HCT116 (cell line): ENCODE data around the gene PPM1H. TPM values are rescaled to one million over a fixed set of nuclear protein-coding genes. Genes with fewer than 3 reads are reported as not detected.

Source experiments
- ATAC-seq: fragments of 200-7000 bp; cut with Tn5 transposase; 2 replicates; pipeline ENCODE4 v1.9.1; 2020; ENCODE audit warnings: mild to moderate bottlenecking, moderate library complexity
- BruUV-seq: library from RNA; stranded (reverse); fragments of 400-500 nt; replicated peaks from 2 replicates; lab custom pipeline; 2021; lab: Mats Ljungman, UMichigan
- CTCF ChIA-PET: fragments of 300-600 bp; sonication (Branson Sonifier 250); formaldehyde crosslinking; loops from one replicate; lab custom pipeline; 2021; ENCODE audit warnings: antibody characterized with exemption; lab: Charles Lee
- POLR2A ChIA-PET: fragments of 300-600, 350-600 bp; sonication (Branson Sonifier 250); formaldehyde crosslinking; loops from one replicate; lab custom pipeline; 2021; ENCODE audit warnings: antibody characterized with exemption; lab: Charles Lee
- RAD21 ChIA-PET, 2 experiments: fragments of 300-600 bp; sonication (Branson Sonifier 250); formaldehyde crosslinking; loops; one replicate each; lab custom pipeline; 2023; ENCODE audit warnings: low total read pairs in 2 of 2; ENCODE audit not compliant: uncharacterized antibody in 2 of 2, unreplicated experiment in 2 of 2, low non-redundant PET in 1 of 2; lab: Charles Lee
- DNase-seq: peaks from one replicate; pipeline ENCODE4 v3.0.0-alpha.2; 2010; ENCODE audit warnings: low read depth, low spot score
- H2AFZ ChIP-seq: fragments of 200-600 bp; shearing (Covaris generic), sonication (generic); 2 replicates; pipeline ENCODE4 v1.6.1; 2017; ENCODE audit warnings: low read depth, mixed run types, mixed read lengths, antibody characterized with exemption, low read length; ENCODE audit not compliant: poor library complexity, severe bottlenecking
- H3K27ac ChIP-seq: 2 replicates; pipeline ENCODE4 v1.5.1; 2012; ENCODE audit warnings: low read depth, low read length
- H3K27me3 ChIP-seq: fragments of 200-600 bp; sonication (generic); 2 replicates; pipeline ENCODE4 v1.6.1; 2016; ENCODE audit warnings: mixed run types, low read length, mixed read lengths; ENCODE audit not compliant: insufficient read depth
- H3K36me3 ChIP-seq, 2 experiments: fragments of 200-500 bp in 1 of 2; fragments of 200-600 bp in 1 of 2; sonication (Bioruptor generic) in 1 of 2; sonication (generic) in 1 of 2; 2 replicates each; pipeline versions ENCODE4 v1.5.1 to v1.6.1; 2014 to 2016; ENCODE audit warnings: low read length in 2 of 2, inconsistent platforms in 1 of 2, mixed read lengths in 1 of 2, mixed run types in 1 of 2; ENCODE audit not compliant: insufficient read depth in 2 of 2, control insufficient read depth in 1 of 2
- H3K4me1 ChIP-seq, 2 experiments: fragments of 200-600 bp in 1 of 2; sonication (generic) in 1 of 2; 2 replicates each; pipeline versions ENCODE4 v1.5.1 to v1.6.1; 2012 to 2017; ENCODE audit warnings: low read length in 2 of 2, inconsistent platforms in 1 of 2, mild to moderate bottlenecking in 1 of 2, mixed read lengths in 1 of 2, mixed run types in 1 of 2, moderate library complexity in 1 of 2; ENCODE audit not compliant: insufficient read depth in 2 of 2, control insufficient read depth in 1 of 2
- H3K4me2 ChIP-seq: fragments of 200-600 bp; sonication (generic); 2 replicates; pipeline ENCODE4 v1.6.1; 2017; ENCODE audit warnings: mixed run types, low read length, mixed read lengths
- H3K4me3 ChIP-seq, 2 experiments: fragments of 200-600 bp in 1 of 2; sonication (generic) in 1 of 2; replicated peaks in 1 of 2; 2 replicates each; pipeline ENCODE4 v1.5.1; 2011 to 2016; ENCODE audit warnings: low read length in 2 of 2, control low read depth in 1 of 2, low read depth in 1 of 2, mild to moderate bottlenecking in 1 of 2, mixed read lengths in 1 of 2, mixed run types in 1 of 2
- H3K79me2 ChIP-seq: fragments of 200-600 bp; sonication (generic); 2 replicates; pipeline ENCODE4 v1.6.1; 2017; ENCODE audit warnings: mild to moderate bottlenecking, mixed run types, low read length, moderate library complexity, mixed read lengths; ENCODE audit not compliant: insufficient read depth
- H3K9ac ChIP-seq: fragments of 200-600 bp; sonication (generic); 2 replicates; pipeline ENCODE4 v1.6.1; 2016; ENCODE audit warnings: low read length, mixed read lengths
- H3K9me2 ChIP-seq: fragments of 200-600 bp; sonication (generic), shearing (Covaris generic); 2 replicates; pipeline ENCODE4 v1.6.1; 2017; ENCODE audit warnings: mixed run types, mild to moderate bottlenecking, moderate library complexity; ENCODE audit not compliant: insufficient read depth
- H3K9me3 ChIP-seq, 2 experiments: fragments of 200-500 bp in 1 of 2; fragments of 200-600 bp in 1 of 2; sonication (Bioruptor generic) in 1 of 2; sonication (generic) in 1 of 2; 2 replicates each; pipeline ENCODE4 v1.6.1; 2014 to 2017; ENCODE audit warnings: low read length in 2 of 2, mixed read lengths in 2 of 2, inconsistent platforms in 1 of 2, low read depth in 1 of 2, mild to moderate bottlenecking in 1 of 2, mixed run types in 1 of 2, moderate library complexity in 1 of 2; ENCODE audit not compliant: control insufficient read depth in 1 of 2, insufficient read depth in 1 of 2
- H4K20me1 ChIP-seq: fragments of 200-600 bp; sonication (generic), shearing (Covaris generic); 2 replicates; pipeline ENCODE4 v1.6.1; 2017; ENCODE audit warnings: mixed run types, mild to moderate bottlenecking, moderate library complexity; ENCODE audit not compliant: insufficient read depth
- CEBPB ChIP-seq: IDR thresholded peaks from 2 replicates; pipeline ENCODE4 v1.6.1; 2012; ENCODE audit warnings: low read depth
- EGR1 ChIP-seq: IDR thresholded peaks from 2 replicates; pipeline ENCODE4 v1.6.1; 2012; ENCODE audit warnings: low read depth
- ELF1 ChIP-seq: IDR thresholded peaks from 2 replicates; pipeline ENCODE4 v1.6.1; 2012; ENCODE audit warnings: low read depth, borderline replicate concordance
- EZH2 ChIP-seq: fragments of 200-600 bp; sonication (generic); IDR thresholded peaks from 2 replicates; pipeline ENCODE4 v1.6.1; 2017; ENCODE audit warnings: antibody characterized with exemption, mixed run types
- EZH2phosphoT487 ChIP-seq: fragments of 200-600 bp; IDR thresholded peaks from 2 replicates; pipeline ENCODE4 v1.6.1; 2018; ENCODE audit warnings: antibody characterized with exemption, borderline replicate concordance
- FOSL1 ChIP-seq: IDR thresholded peaks from 2 replicates; pipeline ENCODE4 v1.6.1; 2012; ENCODE audit warnings: low read depth
- JUND ChIP-seq: IDR thresholded peaks from 2 replicates; pipeline ENCODE4 v1.6.1; 2012
- POLR2A ChIP-seq: IDR thresholded peaks from 2 replicates; pipeline ENCODE4 v1.7.0; 2011; ENCODE audit warnings: borderline replicate concordance; ENCODE audit not compliant: insufficient read depth, insufficient read length; ENCODE audit errors: extremely low read depth
- POLR2AphosphoS5 ChIP-seq: IDR thresholded peaks from 2 replicates; pipeline ENCODE4 v1.6.1; 2011; ENCODE audit warnings: mild to moderate bottlenecking, low read depth, low read length, moderate library complexity
- RAD21 ChIP-seq: IDR thresholded peaks from 2 replicates; pipeline ENCODE4 v1.6.1; 2012; ENCODE audit warnings: low read depth, mild to moderate bottlenecking
- SP1 ChIP-seq: IDR thresholded peaks from 2 replicates; pipeline ENCODE4 v1.6.1; 2012; ENCODE audit warnings: low read depth
- SRF ChIP-seq: IDR thresholded peaks from 2 replicates; pipeline ENCODE4 v1.6.1; 2012; ENCODE audit warnings: low read depth
- TCF7L2 ChIP-seq: IDR thresholded peaks from 2 replicates; pipeline ENCODE4 v1.7.0; 2011; ENCODE audit warnings: borderline replicate concordance, inconsistent platforms; ENCODE audit not compliant: insufficient read depth, insufficient read length; ENCODE audit errors: extremely low read depth
- ZBTB33 ChIP-seq: IDR thresholded peaks from 2 replicates; pipeline ENCODE4 v1.6.1; 2011; ENCODE audit warnings: mild to moderate bottlenecking, low read length, moderate library complexity; ENCODE audit not compliant: insufficient replicate concordance; ENCODE audit errors: extremely low read depth
- ZFX ChIP-seq: fragments of 450-650 bp; IDR thresholded peaks from 2 replicates; pipeline ENCODE4 v1.6.1; 2017
- ZNF274 ChIP-seq: fragments of 200-500 bp; sonication (Bioruptor generic); IDR thresholded peaks from 2 replicates; pipeline ENCODE4 v1.6.1; 2014; ENCODE audit warnings: mild to moderate bottlenecking, low read depth, low read length, inconsistent platforms
- intact Hi-C: fragments of 100-400 bp; cut with micrococcal nuclease; formaldehyde crosslinking; loops from 2 replicates; pipeline ENCODE4 v1.10.0; 2022
- total RNA-seq: library from RNA; stranded (reverse); gene quantifications from one replicate; pipeline ENCODE4 v1.2.1, GENCODE V29; 2021; ENCODE audit not compliant: unreplicated experiment
- TF ChIP-seq, protein P1 (sequence below): IDR thresholded peaks from 2 replicates; pipeline ENCODE4 v1.6.1; 2012
- TF ChIP-seq, protein P2 (sequence below): IDR thresholded peaks from 2 replicates; pipeline ENCODE4 v1.6.1; 2012

PPM1H gene
- total RNA-seq, 1 experiment from 2014 or later = 8.0 TPM

GRCh38 chr12:62878211-62878610 is 56.7 kb downstream of the PPM1H start:
- ChIA-PET RAD21 (no interaction called here), POLR2A (no interaction called here), CTCF (no interaction called here)
- H4K20me1 ChIP-seq = no peaks in the 10 kb centered on the region
- TF ChIP-seq POLR2A (no peak), JUND (no peak), SRF (no peak), EZH2 (no peak), TCF7L2 (no peak), FOSL1 (no peak)
- TF ChIP-seq, protein P1, sequence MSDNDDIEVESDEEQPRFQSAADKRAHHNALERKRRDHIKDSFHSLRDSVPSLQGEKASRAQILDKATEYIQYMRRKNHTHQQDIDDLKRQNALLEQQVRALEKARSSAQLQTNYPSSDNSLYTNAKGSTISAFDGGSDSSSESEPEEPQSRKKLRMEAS = no peak
- TF ChIP-seq, protein P2, sequence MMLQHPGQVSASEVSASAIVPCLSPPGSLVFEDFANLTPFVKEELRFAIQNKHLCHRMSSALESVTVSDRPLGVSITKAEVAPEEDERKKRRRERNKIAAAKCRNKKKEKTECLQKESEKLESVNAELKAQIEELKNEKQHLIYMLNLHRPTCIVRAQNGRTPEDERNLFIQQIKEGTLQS = no peak
- no peaks in the 10 kb centered on the region for H3K9me2 ChIP-seq
- intact Hi-C loops = no loop called here
- no peak overlapping the region for H3K9ac ChIP-seq
- no TSS peak for BruUV-seq
- DNase-seq (no peak), ATAC-seq (no peak)
- no peaks in the 10 kb centered on the region for H3K27me3 ChIP-seq
- H3K79me2 ChIP-seq = no peaks in the 10 kb centered on the region
- H3K9me3 ChIP-seq = no peaks in the 10 kb centered on the region
- no peak overlapping the region for H3K27ac ChIP-seq
- no peak overlapping the region for H3K4me2 ChIP-seq
- H3K36me3 ChIP-seq = no peaks in the 10 kb centered on the region
- H3K4me3 ChIP-seq = no peak overlapping the region
- no peaks in the 10 kb centered on the region for H3K4me1 ChIP-seq
- H2AFZ ChIP-seq = no peak overlapping the region

DNA sequence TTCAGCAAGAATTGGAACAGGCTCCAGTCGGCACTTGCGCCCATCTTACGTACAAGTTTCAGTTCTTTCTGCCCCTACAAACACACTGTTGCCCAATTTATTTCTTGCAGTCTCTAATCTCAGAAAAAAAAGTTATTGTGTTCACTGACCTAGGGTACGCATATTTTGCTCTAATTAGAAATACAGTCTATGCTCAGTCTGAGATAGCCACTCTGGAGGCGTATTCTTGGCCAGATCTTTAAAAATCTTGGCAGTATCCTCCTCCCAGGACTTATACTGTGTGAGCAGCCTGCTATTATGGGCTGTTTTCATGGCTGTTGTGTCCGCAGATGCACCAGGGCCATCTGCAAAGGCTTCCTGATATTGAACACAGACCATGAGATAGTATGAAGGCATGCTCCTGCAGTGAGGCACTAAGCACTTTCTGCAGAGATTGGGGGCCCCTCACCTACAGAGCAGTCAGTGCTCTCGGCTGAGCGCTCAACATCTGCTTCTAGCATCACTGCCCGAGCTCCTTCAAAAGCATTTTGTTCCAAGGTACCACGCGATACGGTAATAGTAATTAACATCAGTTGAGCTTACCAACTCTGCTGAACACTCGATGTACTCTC is 57.9 kb downstream of the PPM1H start:
- DNase-seq = no peak
- CTCF ChIA-PET = no interaction called here
- no peak overlapping the region for H2AFZ ChIP-seq
- TF ChIP-seq ZNF274 (no peak), EZH2phosphoT487 (no peak), ELF1 (no peak), CEBPB (no peak), SP1 (no peak), ZBTB33 (no peak), SRF (no peak), POLR2AphosphoS5 (no peak), POLR2A (no peak), ZFX (no peak), EGR1 (no peak), RAD21 (no peak), EZH2 (no peak)
- TF ChIP-seq, protein P2 = no peak
- TF ChIP-seq, all 23 proteins: peak for 0
- Histone ChIP-seq H3K36me3 (no peaks in the 10 kb centered on the region), H3K4me1 (no peaks in the 10 kb centered on the region), H3K4me3 (no peak overlapping the region), H3K9me2 (no peaks in the 10 kb centered on the region), H3K4me2 (no peak overlapping the region), H4K20me1 (no peaks in the 10 kb centered on the region), H3K27ac (no peak overlapping the region), H3K9me3 (no peaks in the 10 kb centered on the region), H3K9ac (no peak overlapping the region), H3K27me3 (no peaks in the 10 kb centered on the region), H3K79me2 (no peaks in the 10 kb centered on the region)
- ChIA-PET POLR2A (no interaction called here), RAD21 (no interaction called here)
- no TSS peak for BruUV-seq
- intact Hi-C loops = no loop called here
- ATAC-seq = no peak
